ENCODE results near the gene SLC6A1.

GRCh38 chr3:10981961-10982360 lies 10.6 kb upstream of the SLC6A1 start:
- TF ChIP-seq POLR2A (IDR thresholded peaks at IDR 0.05) (no peak), CTCF (IDR thresholded peaks at IDR 0.05) (no peak), POLR2AphosphoS5 (IDR thresholded peaks at IDR 0.05) (no peak)
